AG04450 (cell line): ENCODE results near the gene ITGA11. TPM values are rescaled to one million over a fixed set of nuclear protein-coding genes. Genes with fewer than 3 reads are reported as not detected.

Source experiments
- CTCF ChIA-PET: fragments of 300-600, 350-600 bp; formaldehyde crosslinking; extraction: SDS; loops from one replicate; lab custom pipeline; 2022; ENCODE audit warnings: antibody characterized with exemption, inconsistent platforms; lab: Charles Lee
- POLR2A ChIA-PET: fragments of 350-600 bp; formaldehyde crosslinking; extraction: SDS; loops from one replicate; lab custom pipeline; 2021; ENCODE audit warnings: antibody characterized with exemption, inconsistent platforms; lab: Yijun Ruan, JAX
- DNase-seq: peaks from one replicate; pipeline ENCODE4 v3.0.0-alpha.2; 2011; ENCODE audit warnings: low read depth, low spot score
- H3K27ac ChIP-seq: one replicate; pipeline ENCODE4 v1.5.1; 2012; ENCODE audit warnings: low read depth, low read length, control low read depth
- H3K27me3 ChIP-seq: one replicate; pipeline ENCODE4 v1.6.0; 2012; ENCODE audit warnings: low read length; ENCODE audit not compliant: control insufficient read depth, insufficient read depth
- H3K4me3 ChIP-seq: 2 replicates; pipeline ENCODE4 v1.5.1; 2011; ENCODE audit warnings: mild to moderate bottlenecking, low read depth, low read length, control low read depth
- H3K9me3 ChIP-seq: 2 replicates; pipeline ENCODE4 v1.5.1; 2012; ENCODE audit warnings: low read length; ENCODE audit not compliant: control insufficient read depth, insufficient read depth
- CTCF ChIP-seq: IDR thresholded peaks from 2 replicates; pipeline ENCODE4 v1.5.1; 2011; ENCODE audit warnings: low read depth, low read length, control low read depth, inconsistent platforms
- polyA plus RNA-seq: library from polyadenylated mRNA; depleted of rRNA; stranded (reverse); fragments of >200 nt; gene quantifications from 2 replicates; pipeline ENCODE4 v1.2.3, GENCODE V29; 2011

The ITGA11 gene
- polyA plus RNA-seq, 1 experiment = 24.0 TPM

- no peak for TF ChIP-seq CTCF
- Histone ChIP-seq H3K27me3 (no peaks in the 10 kb centered on the region), H3K9me3 (no peaks in the 10 kb centered on the region), H3K4me3 (no peak overlapping the region), H3K27ac (no peak overlapping the region)
- DNase-seq = no peak
- ChIA-PET POLR2A (no interaction called here), CTCF (interaction anchor here (1.4 to 5.8 kb wide), 3 partner anchors 8 to 375 kb away, joined by 5 to 40 read pairs (median 7); no protein-coding TSS in a partner anchor)
These were observed 133.0 kb downstream of the ITGA11 start for GRCh38 chr15:68298882-68299381.

GRCh38 chr15:68298336-68298735 is 133.6 kb downstream of the ITGA11 start:
- Histone ChIP-seq H3K9me3 (no peaks in the 10 kb centered on the region), H3K27me3 (no peaks in the 10 kb centered on the region), H3K27ac (no peak overlapping the region), H3K4me3 (no peak overlapping the region)
- TF ChIP-seq CTCF = no peak
- ChIA-PET POLR2A (no interaction called here), CTCF (interaction anchor here (1.4 to 5.8 kb wide), 3 partner anchors 8 to 375 kb away, joined by 5 to 40 read pairs (median 7); no protein-coding TSS in a partner anchor)
- no peak for DNase-seq

- POLR2A ChIA-PET = no interaction called here
- Histone ChIP-seq H3K27ac (no peak overlapping the region), H3K27me3 (no peaks in the 10 kb centered on the region), H3K9me3 (no peaks in the 10 kb centered on the region), H3K4me3 (no peak overlapping the region)
- no peak for DNase-seq
- CTCF ChIA-PET = interaction anchor here (2.2 to 5.8 kb wide), 2 partner anchors 12 to 42 kb away, joined by 14 to 40 read pairs; no protein-coding TSS in a partner anchor
- TF ChIP-seq CTCF = no peak
These were observed 136.8 kb downstream of the ITGA11 start for GRCh38 chr15:68295014-68295805.

GRCh38 chr15:68292967-68293366 is 139.0 kb downstream of the ITGA11 start:
- no peak for TF ChIP-seq CTCF
- no peak overlapping the region for H3K4me3 ChIP-seq
- CTCF ChIA-PET = interaction anchor here (0.6 to 2.0 kb wide), 3 partner anchors 13 to 53 kb away, joined by 3 to 13 read pairs (median 11); no protein-coding TSS in a partner anchor
- no peaks in the 10 kb centered on the region for H3K27me3 ChIP-seq
- H3K9me3 ChIP-seq = no peaks in the 10 kb centered on the region
- POLR2A ChIA-PET = no interaction called here
- DNase-seq = no peak
- no peak overlapping the region for H3K27ac ChIP-seq
